OCI-LY3 (cell line): ENCODE results near the gene RILPL2.

ENCODE experiments used
- EZH2phosphoT487 ChIP-seq: fragments of 200-600 bp; shearing (Covaris generic); IDR thresholded peaks from 2 replicates; pipeline ENCODE4 v1.6.1; 2018; ENCODE audit warnings: antibody characterized with exemption, mixed run types, low read depth
- TF ChIP-seq, protein P1 (sequence below): fragments of 200-600, 300-600 bp; sonication (generic); IDR thresholded peaks from 2 replicates; pipeline ENCODE4 v1.5.1; 2014; ENCODE audit warnings: antibody characterized with exemption, low read length, low read depth

- TF ChIP-seq, protein P1, sequence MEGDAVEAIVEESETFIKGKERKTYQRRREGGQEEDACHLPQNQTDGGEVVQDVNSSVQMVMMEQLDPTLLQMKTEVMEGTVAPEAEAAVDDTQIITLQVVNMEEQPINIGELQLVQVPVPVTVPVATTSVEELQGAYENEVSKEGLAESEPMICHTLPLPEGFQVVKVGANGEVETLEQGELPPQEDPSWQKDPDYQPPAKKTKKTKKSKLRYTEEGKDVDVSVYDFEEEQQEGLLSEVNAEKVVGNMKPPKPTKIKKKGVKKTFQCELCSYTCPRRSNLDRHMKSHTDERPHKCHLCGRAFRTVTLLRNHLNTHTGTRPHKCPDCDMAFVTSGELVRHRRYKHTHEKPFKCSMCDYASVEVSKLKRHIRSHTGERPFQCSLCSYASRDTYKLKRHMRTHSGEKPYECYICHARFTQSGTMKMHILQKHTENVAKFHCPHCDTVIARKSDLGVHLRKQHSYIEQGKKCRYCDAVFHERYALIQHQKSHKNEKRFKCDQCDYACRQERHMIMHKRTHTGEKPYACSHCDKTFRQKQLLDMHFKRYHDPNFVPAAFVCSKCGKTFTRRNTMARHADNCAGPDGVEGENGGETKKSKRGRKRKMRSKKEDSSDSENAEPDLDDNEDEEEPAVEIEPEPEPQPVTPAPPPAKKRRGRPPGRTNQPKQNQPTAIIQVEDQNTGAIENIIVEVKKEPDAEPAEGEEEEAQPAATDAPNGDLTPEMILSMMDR, result no peak
- TF ChIP-seq EZH2phosphoT487, result no peak
Observed at GRCh38 chr12:123478069-123478468, 41.6 kb upstream of the RILPL2 start.
